GM18508 (cell line): ENCODE measurements around the gene ASIC5.
"Not testable (repeated sequence)": the region's sequence is repeated elsewhere in the genome, so short reads cannot be mapped to it uniquely, and the experiment has no call there.

ENCODE experiments used
- ATAC-seq: cut with Tn5 transposase; IDR thresholded peaks from one replicate; pipeline ENCODE4 v1.9.1; 2021; ENCODE audit warnings: moderate number of reproducible peaks; ENCODE audit not compliant: insufficient read depth, unreplicated experiment

ASIC5 gene

GRCh38 chr4:155866177-155866576 is at the start of gene ASIC5:
ASIC5 (minus strand) TSS chr4:155866277; CDS start chr4:155866226, 51 bp downstream.
- no peak for ATAC-seq

DNA sequence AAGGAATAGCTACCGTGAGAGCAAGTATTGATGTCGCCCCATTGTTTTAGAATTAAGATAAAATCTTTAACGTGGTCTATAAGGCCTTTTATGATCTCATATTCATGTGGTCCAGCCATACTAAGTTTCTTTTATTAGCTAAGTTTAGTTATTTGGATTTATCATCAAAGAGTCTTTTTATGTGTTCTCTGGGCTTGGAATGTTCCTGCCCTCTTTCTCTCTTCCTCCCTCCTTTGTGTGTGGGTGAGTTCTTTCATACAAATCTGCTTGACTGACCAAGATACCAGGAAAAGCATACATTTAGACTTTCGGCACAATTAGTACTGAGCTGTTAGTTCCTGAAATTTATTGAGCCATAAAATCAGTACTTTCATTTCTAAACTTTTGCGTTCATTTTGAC is 48.7 kb upstream of the ASIC5 start:
- no peak for ATAC-seq

- no peak for ATAC-seq
Measured at GRCh38 chr4:155911905-155912304, 45.8 kb upstream of the ASIC5 start.

GRCh38 chr4:155909615-155910226 is 43.6 kb upstream of the ASIC5 start:
- no peak for ATAC-seq

- no peak for ATAC-seq
Measured at GRCh38 chr4:155908187-155909139, 42.4 kb upstream of the ASIC5 start.

DNA sequence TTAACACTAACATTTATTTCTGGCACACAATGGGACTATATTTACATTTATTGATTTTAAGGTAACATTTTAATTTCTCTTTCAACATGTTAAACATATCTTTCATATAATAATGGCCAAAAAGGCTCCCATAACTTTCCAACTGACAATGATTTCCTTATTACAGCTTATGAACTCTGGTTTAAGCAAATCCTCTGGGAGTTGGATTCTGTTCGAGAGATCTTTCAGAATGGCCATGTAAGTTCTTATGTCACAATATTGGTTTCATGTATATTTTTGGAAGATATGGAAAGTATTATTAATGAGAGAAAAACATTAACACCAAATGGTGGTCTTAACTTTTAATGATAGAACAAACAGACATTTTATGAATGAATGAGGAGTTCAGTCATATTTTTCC is 41.5 kb upstream of the ASIC5 start:
- ATAC-seq, result no peak

DNA sequence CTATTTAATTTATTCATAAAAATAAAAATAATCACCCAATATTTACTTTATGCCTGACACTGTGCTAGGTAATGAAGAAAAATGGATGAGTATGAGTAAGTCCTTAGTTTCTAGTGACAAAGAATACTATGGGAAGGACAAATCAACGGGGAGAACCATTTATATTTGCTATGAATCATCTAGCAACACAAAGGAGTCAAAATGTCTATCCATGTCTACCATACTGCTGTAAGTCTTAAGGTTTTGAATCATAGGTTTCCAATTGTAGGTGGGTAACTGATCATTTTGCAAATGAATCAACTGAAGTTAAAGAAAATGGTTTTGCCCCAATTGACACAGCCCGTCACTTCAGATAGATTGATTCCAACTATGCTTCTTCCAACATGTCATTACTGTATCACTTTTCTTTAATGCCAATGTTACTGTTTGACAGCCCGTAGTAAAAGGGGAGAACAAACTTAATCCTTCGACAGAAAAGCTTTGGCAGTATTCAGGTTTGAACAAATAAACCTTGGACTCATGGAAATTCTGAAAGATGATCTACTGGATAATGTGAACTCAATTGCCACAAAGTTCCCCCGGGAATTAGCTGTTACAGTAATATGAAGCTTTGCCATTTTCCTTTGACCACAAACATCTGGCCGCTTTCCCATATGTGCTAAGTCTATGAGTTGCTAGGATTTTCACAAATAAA is 40.6 kb upstream of the ASIC5 start:
- no peak for ATAC-seq

- ATAC-seq, result no peak
Measured at GRCh38 chr4:155904331-155904730, 38.3 kb upstream of the ASIC5 start.

- no peak for ATAC-seq
Measured at GRCh38 chr4:155903453-155903852, 37.4 kb upstream of the ASIC5 start, which contains the start of gene TDO2. TDO2 (plus strand) TSS chr4:155903696; CDS start chr4:155903759, 63 bp downstream.

GRCh38 chr4:155901013-155901412 is 34.9 kb upstream of the ASIC5 start:
- ATAC-seq, result no peak

GRCh38 chr4:155900381-155900780 is 34.3 kb upstream of the ASIC5 start:
- no peak for ATAC-seq

GRCh38 chr4:155899891-155900290 is 33.8 kb upstream of the ASIC5 start:
- ATAC-seq, result no peak

- not testable (repeated sequence) for ATAC-seq
Measured at GRCh38 chr4:155898371-155898770, 32.3 kb upstream of the ASIC5 start.

DNA sequence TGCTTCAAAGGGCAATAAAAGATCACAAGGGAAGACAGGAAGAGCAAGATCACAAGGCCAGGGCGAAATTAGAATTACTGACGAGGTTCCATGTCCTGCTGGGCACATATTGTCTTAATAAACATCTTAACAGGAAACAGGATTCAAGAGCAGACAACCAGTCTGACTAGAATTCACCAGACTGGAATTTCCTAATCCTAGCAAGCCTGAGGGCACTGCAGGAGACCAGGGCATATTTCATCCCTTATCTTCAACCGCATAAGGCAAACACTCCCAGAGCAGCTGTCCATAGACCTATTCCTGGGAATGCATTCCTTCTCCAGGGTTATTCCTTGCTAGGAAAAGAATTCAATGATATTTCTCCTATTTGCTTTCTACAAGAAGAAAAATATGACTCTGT is 25.0 kb upstream of the ASIC5 start:
- no peak for ATAC-seq

- ATAC-seq, result no peak
Measured at GRCh38 chr4:155889946-155890345, 23.9 kb upstream of the ASIC5 start.

GRCh38 chr4:155889031-155889793 is 23.1 kb upstream of the ASIC5 start:
- peak; percentile 96 for ATAC-seq

DNA sequence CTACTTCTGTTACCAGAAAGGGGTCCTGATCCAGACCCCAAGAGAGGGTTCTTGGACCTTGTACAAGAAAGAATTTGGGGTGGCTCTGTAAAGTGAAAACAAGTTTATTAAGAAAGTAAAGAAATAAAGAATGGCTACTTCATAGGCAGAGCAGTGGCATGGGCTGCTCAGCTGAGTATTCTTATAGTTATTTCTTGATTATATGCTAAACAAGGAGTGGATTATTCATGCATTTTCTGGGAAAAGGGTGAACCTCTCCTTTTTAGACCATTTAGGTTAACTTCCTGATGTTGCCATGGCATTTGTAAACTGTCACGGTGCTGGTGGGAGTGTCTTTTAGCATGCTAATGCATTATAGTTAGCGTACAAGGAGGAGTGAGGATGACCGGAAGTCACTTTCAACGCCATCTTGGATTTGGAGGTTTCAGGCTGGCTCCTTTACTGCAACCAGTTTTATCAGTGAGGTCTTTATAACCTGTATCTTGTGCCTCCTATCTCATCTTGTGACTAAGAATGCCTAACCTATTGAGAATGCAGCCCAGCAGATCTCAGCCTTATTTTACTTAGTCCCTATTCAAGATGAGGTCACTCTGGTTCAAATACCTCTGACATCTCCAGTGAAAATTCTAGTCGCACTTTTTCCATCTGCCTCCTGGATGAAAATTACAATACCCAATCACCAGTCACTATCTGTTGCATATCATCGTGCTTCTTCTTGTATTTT is 21.9 kb upstream of the ASIC5 start:
- no peak for ATAC-seq

DNA sequence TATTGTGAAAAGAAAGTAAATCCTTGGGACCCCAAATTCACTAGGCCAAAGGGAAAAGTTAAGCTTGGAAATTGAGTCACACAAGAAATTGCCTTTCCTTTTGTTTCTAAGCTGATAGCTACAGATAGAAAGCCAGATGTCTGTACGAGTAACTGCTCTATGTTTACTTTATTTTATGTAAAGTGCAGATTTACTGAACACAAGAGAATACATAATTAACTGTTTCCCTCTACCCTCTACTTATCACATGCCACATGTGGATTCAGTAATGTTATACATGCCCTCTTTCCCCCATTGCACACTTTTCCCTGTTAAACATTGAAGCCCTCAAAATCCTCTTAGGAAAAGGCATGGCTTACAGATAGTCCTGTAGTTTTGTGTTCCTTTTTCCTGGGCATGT is 21.0 kb upstream of the ASIC5 start:
- no peak for ATAC-seq

DNA sequence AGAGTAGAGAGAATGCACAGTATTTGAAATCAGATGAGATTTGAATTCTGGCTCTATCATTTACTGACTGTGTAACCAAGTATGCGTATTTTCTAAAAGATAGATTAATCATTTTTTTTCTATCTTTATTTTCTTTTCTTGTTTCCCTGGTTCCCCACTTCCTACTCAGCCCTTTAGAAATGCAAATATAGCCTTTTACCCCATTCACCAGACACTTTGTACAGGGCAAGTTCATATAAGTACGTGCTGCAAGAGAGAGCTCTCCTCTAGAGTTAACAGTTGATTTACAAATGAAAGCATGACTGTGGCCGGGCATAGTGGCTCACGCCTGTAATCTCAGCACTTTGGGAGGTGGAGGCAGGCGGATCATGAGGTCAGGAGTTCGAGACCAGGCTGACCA is 19.6 kb upstream of the ASIC5 start:
- no peak for ATAC-seq

GRCh38 chr4:155883895-155884294 is 17.8 kb upstream of the ASIC5 start:
- ATAC-seq, result no peak
